Limb (tissue), 2 donors: ENCODE data around the gene KDM6A.
"Not testable (repeated sequence)": the region's sequence is repeated elsewhere in the genome, so short reads cannot be mapped to it uniquely, and the experiment has no call there.

Experiments used
- DNase-seq, 2 donors: peaks; one replicate each; pipeline ENCODE4 v3.0.0-alpha.2; 2016; ENCODE audit errors: extremely low spot score in 2 of 2

KDM6A gene

DNA sequence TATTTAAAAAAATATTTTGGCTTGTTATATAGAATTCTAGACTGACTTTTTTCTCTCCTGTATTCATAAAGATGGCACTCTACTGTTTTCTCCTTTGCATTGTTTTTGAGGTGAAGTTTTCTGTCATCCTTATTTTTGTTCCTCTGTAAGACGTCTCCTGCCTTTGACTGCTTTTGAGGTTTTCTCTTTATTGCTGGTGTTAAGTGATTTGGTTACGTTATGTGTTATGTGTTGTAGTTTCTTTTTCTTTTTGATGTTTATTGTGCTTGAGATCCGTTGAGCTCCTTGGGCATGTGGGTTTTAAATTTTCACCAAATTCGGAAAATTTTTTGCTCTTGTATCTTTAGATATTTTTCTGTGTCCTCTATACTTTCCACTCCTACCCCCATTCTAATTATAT, 50.0 kb downstream of the KDM6A start:
- no peak for DNase-seq

GRCh38 chrX:44927398-44927797, 54.4 kb downstream of the KDM6A start:
- no peak for DNase-seq

DNA sequence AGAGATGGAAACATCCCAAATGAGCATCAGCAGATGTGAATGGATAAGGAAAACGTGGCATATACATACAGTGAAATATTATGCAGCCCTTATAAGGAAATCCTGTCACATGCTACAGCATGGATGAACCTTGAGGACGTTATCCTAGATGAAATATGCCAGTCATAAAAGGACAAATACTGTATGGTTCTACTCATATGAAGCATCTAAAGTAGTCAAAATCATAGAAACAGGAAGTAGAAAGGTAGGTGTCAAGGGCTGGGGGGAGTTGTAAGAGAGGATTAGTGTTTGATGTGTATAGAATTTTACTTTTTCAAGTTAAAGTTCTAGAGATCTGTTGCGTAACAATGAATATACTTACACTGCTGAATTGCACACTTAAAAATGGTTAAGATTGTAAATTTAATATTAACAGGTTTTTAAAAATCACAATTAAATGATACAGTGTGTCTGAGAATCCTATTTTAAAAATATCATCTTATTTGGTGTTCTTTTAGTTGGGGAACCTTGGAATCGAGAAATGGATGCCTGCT, 58.5 kb downstream of the KDM6A start:
- DNase-seq: no peak

- no peak for DNase-seq
These were observed 62.2 kb downstream of the KDM6A start for GRCh38 chrX:44935172-44935571.

- DNase-seq: no peak
These were observed 62.7 kb downstream of the KDM6A start for GRCh38 chrX:44935640-44936039.

DNA sequence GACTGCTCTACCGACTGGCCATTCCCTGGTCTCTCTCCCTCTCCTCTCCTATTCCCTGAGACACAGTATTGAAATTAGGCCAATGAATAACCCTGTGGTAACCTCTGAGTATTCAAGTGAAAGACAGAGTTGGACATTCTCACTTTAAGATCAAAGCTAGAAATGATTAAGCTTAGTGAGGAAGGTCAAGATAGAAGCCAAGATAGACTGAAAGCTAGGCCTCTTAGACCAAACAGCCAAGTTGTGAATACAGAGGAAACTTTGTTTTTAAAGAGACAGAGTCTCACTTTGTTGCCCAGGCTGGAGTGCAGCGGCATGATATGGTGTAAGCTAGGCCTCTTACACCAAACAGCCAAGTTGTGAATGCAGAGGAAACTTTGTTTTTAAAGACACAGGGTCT, 64.6 kb downstream of the KDM6A start:
- no peak for DNase-seq

- no peak for DNase-seq
These were observed 65.1 kb downstream of the KDM6A start for GRCh38 chrX:44938111-44938510.

- DNase-seq: not testable (repeated sequence)
These were observed 67.6 kb downstream of the KDM6A start for GRCh38 chrX:44940541-44940940.

- DNase-seq: no peak
These were observed 70.0 kb downstream of the KDM6A start for GRCh38 chrX:44943007-44943406.

DNA sequence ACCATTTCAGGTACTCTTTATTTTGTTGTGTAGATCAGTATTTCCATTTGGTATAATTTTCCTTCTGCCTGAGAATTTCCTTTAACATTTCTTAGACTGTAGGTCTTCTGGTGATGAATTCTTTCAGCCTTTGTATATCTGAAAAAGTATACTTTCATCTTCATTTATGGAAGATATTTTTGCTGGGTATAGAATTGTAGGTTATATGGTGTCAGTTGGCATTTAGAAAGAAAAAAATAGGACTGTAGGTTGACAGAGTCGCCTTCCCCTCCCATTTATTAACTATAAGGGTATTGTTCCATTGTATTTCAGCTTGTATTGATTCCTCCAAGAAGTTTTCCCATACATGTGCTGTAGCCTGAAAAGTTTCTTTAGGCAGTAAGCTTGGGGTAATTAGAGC, 71.9 kb downstream of the KDM6A start:
- DNase-seq: no peak

DNA sequence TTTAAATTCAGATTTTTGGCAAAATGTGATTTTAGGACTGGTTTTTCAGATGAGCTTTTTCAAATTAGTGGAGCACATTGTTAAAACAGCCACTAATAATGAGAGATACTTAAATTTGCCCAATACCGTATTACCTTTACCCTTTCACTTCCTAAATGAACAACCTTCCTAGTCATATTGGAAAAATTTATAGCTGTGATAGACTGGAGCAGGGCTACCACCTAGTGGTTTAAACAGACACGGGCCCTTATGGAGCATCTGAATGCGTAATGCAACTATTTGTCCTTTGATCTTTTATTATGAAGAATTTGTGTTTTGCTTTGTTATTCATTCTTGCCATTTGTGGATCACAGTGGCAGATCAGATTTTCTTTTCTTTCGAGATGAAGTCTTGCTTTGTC, 72.7 kb downstream of the KDM6A start:
- DNase-seq: no peak

GRCh38 chrX:44946771-44947170, 73.8 kb downstream of the KDM6A start:
- DNase-seq: no peak

DNA sequence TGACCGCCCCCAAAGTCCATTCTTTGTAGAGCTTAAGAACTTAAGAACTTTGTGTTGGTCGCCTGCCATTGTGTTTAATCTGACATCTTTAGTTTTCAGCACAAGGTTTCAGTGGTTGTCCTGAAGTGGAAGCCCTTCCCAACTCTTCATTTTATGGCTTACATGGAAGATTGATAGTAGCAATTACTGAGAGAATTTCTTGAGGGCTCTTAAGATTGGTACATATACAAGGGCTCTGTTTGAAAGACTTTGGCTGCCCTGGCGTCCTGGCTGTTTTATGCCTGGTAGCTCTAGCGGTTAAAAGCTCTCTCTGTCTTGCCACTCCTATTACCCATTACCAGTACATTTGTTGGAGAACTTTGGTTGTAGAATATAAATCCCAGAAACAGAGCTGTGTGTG, 75.0 kb downstream of the KDM6A start:
- DNase-seq: no peak

GRCh38 chrX:44948406-44948805, 75.4 kb downstream of the KDM6A start:
- DNase-seq: no peak

DNA sequence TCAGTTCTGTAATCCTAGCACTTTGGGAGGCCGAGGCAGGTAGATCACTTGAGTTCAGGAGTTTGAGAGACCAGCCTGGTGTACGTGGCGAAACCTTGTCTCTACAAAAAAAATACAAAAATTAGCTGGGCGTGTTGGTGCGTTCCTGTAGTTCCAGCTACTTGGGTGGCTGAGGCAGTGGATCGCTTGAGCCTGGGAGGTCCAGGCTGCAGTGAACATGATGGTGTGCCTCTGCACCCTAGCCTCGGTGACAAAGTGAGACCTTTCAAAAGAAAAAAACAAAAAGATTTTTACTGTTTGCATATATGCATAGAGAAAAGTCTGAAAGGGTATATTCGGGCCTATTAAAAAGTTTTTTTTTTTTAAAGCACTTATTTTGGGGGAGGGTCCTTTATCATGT, 76.1 kb downstream of the KDM6A start:
- no peak for DNase-seq

- DNase-seq: not testable (repeated sequence)
These were observed 77.7 kb downstream of the KDM6A start for GRCh38 chrX:44950471-44951366.

DNA sequence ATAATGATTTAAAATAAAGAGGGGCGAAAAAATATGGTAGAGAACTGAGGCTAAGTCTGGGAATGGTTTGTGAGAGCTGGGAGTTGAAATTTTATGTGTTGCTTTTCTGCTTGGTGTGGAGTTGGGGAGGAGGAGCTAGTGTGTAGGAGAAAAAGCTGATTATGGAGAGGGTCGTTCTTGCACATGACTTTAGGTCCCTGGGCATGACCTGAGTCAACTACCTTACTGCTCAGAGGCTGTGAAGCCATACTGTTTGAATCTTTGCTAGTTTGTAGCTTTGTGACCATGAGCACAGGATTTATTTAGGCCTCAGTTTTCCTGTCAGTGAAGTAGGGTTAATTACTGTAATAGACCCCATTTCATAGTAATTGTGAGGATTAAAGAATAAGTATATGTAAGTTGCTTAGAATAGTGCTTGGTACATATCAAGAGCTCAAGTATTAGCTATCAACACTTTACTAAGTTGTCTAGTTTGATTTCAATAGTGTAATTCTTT, 78.6 kb downstream of the KDM6A start:
- no peak for DNase-seq

GRCh38 chrX:44952329-44953027, 79.5 kb downstream of the KDM6A start:
- no peak for DNase-seq

DNA sequence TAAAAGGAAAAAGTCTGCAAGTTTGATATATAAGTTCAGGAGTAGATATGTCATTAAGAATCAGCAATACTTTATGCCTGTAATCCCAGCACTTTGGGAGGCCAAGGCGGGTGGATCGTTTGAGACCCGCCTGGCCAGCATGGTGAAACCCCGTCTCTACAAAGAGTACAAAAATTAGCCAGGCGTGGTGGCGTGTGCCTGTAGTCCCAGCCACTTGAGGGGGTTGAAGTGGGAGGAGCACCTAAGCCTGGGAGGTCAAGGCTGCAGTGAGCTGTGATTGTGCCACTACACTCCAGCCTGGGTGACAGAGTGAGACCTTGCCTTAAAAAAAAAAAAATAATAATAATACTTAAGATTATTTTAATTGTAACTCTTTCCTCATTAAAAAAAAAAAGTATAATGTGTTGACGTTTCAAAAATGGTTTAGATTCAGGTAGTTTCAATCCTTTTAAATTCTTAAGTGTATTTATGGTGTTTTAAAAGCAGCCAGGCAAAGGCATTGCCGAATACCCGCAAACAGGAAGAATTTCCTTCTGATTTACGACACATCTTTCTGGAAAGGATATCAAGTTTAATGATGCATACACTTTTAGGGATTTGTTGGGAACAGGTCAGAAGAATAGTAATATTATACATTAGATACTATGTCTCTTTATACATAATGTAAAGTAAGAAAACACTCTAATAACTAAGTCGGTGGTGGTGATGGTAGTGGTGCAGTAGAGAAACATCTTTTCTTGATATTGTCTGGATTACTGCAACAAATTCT, 80.9 kb downstream of the KDM6A start:
- DNase-seq: peak in 1 of 2 donors; percentile 1

- DNase-seq: no peak
These were observed 81.6 kb downstream of the KDM6A start for GRCh38 chrX:44954562-44954961.

- no peak for DNase-seq
These were observed 84.9 kb downstream of the KDM6A start for GRCh38 chrX:44957848-44958247.

DNA sequence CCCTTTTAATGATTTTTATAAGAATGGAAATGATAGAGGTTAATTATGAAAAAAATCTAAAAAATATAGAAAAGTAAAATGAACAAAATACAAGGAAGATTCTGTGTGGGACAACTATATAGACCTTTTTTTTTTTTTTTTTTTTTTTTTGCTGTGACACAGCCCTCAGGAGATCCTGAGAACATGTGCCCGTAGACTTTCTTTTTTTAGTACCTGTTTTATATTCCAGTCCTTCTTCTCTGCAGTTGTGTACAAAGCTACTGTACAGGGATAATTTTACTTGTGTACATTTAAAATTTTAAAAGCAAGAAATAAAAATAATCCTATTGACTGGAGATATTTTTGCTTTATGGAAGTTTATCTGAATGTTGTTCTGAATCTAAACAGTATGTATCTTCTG, 85.5 kb downstream of the KDM6A start:
- no peak for DNase-seq
